HepG2 (cell line): ENCODE results near the gene TLN1. TPM values are rescaled to one million over a fixed set of nuclear protein-coding genes. Genes with fewer than 3 reads are reported as not detected.

Source experiments
- ARID5B ChIP-seq: IDR thresholded peaks from 2 replicates; pipeline ENCODE4 v1.4.0; 2020; ENCODE audit warnings: mild to moderate bottlenecking, missing genetic modification reagents
- CEBPB ChIP-seq: IDR thresholded peaks from 2 replicates; pipeline ENCODE4 v1.6.1; 2011; ENCODE audit warnings: low read depth, low read length, improper control_type of control experiment, borderline replicate concordance
- DRAP1 ChIP-seq: IDR thresholded peaks from 2 replicates; pipeline ENCODE4 v1.6.1; 2016; ENCODE audit warnings: missing genetic modification reagents, missing compliant biosample characterization
- FOSL2 ChIP-seq: sonication (generic); formaldehyde crosslinking; IDR thresholded peaks from 2 replicates; pipeline ENCODE4 v1.4.0; 2020; ENCODE audit warnings: missing genetic modification reagents
- IRF2 ChIP-seq: IDR thresholded peaks from 2 replicates; pipeline ENCODE4 v1.6.1; 2018; ENCODE audit warnings: missing genetic modification reagents, missing compliant biosample characterization
- KDM6A ChIP-seq: IDR thresholded peaks from 2 replicates; pipeline ENCODE4 v1.6.1; 2016; ENCODE audit warnings: low read depth
- MAFF ChIP-seq: IDR thresholded peaks from 2 replicates; pipeline ENCODE4 v1.6.1; 2011; ENCODE audit warnings: low read depth, low read length, improper control_type of control experiment
- NFKB2 ChIP-seq: sonication (generic); formaldehyde crosslinking; IDR thresholded peaks from 2 replicates; pipeline ENCODE4 v1.4.0; 2020; ENCODE audit warnings: missing genetic modification reagents, borderline replicate concordance
- NR2C2 ChIP-seq: sonication (generic); formaldehyde crosslinking; IDR thresholded peaks from 2 replicates; pipeline ENCODE4 v1.4.0; 2020; ENCODE audit warnings: missing genetic modification reagents, mild to moderate bottlenecking, moderate library complexity, borderline replicate concordance
- PLRG1 ChIP-seq: fragments of 450-650 bp; conservative IDR thresholded peaks from 2 replicates; pipeline ENCODE4 v1.6.1; 2016
- RFX5 ChIP-seq: IDR thresholded peaks from 2 replicates; pipeline ENCODE4 v1.6.1; 2011; ENCODE audit warnings: low read depth, low read length, improper control_type of control experiment
- SOX6 ChIP-seq, 2 experiments: fragments of 450-650 bp in 1 of 2; sonication (generic) in 1 of 2; formaldehyde crosslinking in 1 of 2; IDR thresholded peaks; 2 replicates each; pipeline versions ENCODE4 v1.4.0 to v1.6.1; 2017 to 2020; ENCODE audit warnings: antibody characterized with exemption in 1 of 2, mild to moderate bottlenecking in 1 of 2, missing genetic modification reagents in 1 of 2
- SSRP1 ChIP-seq: IDR thresholded peaks from 2 replicates; pipeline ENCODE4 v1.6.1; 2016; ENCODE audit warnings: control low read depth
- THAP11 ChIP-seq: IDR thresholded peaks from 2 replicates; pipeline ENCODE4 v1.6.1; 2016; ENCODE audit warnings: missing biosample characterization, missing genetic modification reagents
- YEATS4 ChIP-seq: sonication (generic); formaldehyde crosslinking; IDR thresholded peaks from 2 replicates; pipeline ENCODE4 v1.4.0; 2020; ENCODE audit warnings: missing genetic modification reagents, borderline replicate concordance
- ZNF142 ChIP-seq: sonication (generic); formaldehyde crosslinking; IDR thresholded peaks from 2 replicates; pipeline ENCODE4 v1.4.0; 2020; ENCODE audit warnings: missing genetic modification reagents
- ZNF225 ChIP-seq: sonication (generic); formaldehyde crosslinking; IDR thresholded peaks from 2 replicates; pipeline ENCODE4 v1.4.0; 2020; ENCODE audit warnings: mild to moderate bottlenecking, missing genetic modification reagents
- ZNF414 ChIP-seq: sonication (generic); formaldehyde crosslinking; IDR thresholded peaks from 2 replicates; pipeline ENCODE4 v1.5.0; 2020; ENCODE audit warnings: missing genetic modification reagents
- ZNF549 ChIP-seq: sonication (generic); formaldehyde crosslinking; IDR thresholded peaks from 2 replicates; pipeline ENCODE4 v1.5.0; 2020; ENCODE audit warnings: missing genetic modification reagents
- ZNF792 ChIP-seq: IDR thresholded peaks from 2 replicates; pipeline ENCODE4 v1.6.1; 2016
- polyA plus RNA-seq, 8 experiments: library from polyadenylated mRNA; depleted of rRNA in 3 of 8; stranded (reverse) in 7 of 8; unstranded in 1 of 8; fragments of >200 nt; fragmentation: Illumina TruSeq in 4 of 8; extraction: Trizol in 4 of 8; gene quantifications; 2 replicates each; pipeline versions ENCODE4 v1.2.1 to v1.2.3, GENCODE V29; 2011 to 2016; ENCODE audit warnings: low read depth in 4 of 8, missing spikeins in 1 of 8, mixed read lengths in 1 of 8; ENCODE audit not compliant: insufficient read depth in 1 of 8
- total RNA-seq, 5 experiments: library from RNA; depleted of rRNA; stranded (reverse); fragments of >200 nt; fragmentation: Illumina TruSeq; extraction: Trizol; gene quantifications; 2 replicates each; pipeline ENCODE4 v1.2.3, GENCODE V29; 2016; ENCODE audit warnings: low read depth in 1 of 5

The TLN1 gene
- total and polyA plus RNA-seq, 2 of the 13 experiments (the other 11 are each of a cell fraction or from before 2014, with no cell fraction given) = 35.2 to 51.8 TPM

GRCh38 chr9:35651956-35652828, 79.8 kb downstream of the TLN1 start (continued):
- peak; percentile 36; the same call in 1 of the 2 replicates for TF ChIP-seq ARID5B
- peak; percentile 59; the same call in 1 of the 2 replicates for TF ChIP-seq THAP11
- no peak for TF ChIP-seq KDM6A
- no peak for TF ChIP-seq ZNF225 (CRISPR knock-in tag)
- peak; percentile 88 for TF ChIP-seq FOSL2 (CRISPR knock-in tag)
- TF ChIP-seq IRF2 (CRISPR knock-in tag) = peak; percentile 44; the same call in 1 of the 2 replicates
- peak; percentile 37; the same call in 1 of the 2 replicates for TF ChIP-seq SSRP1 (CRISPR knock-in tag)
- peak; percentile 94 for TF ChIP-seq CEBPB
- TF ChIP-seq ZNF549 (CRISPR knock-in tag) = no peak
- no peak for TF ChIP-seq NR2C2 (CRISPR knock-in tag)
- TF ChIP-seq ZNF414 (CRISPR knock-in tag) = no peak
- 0 out of 2 replicates have a peak, but pooled peaks have one; percentile 40 for TF ChIP-seq RFX5
- no peak for TF ChIP-seq YEATS4 (CRISPR knock-in tag)
- TF ChIP-seq SOX6 (IDR thresholded peaks at IDR 0.05) = no peak
- TF ChIP-seq SOX6 (CRISPR knock-in tag; IDR thresholded peaks at IDR 0.05) = 0 out of 2 replicates have a peak, but pooled peaks have one; percentile 33
- TF ChIP-seq MAFF = peak; percentile 99
- no peak for TF ChIP-seq ZNF142 (CRISPR knock-in tag)
- TF ChIP-seq NFKB2 (CRISPR knock-in tag) = no peak
- no peak for TF ChIP-seq PLRG1
- no peak for TF ChIP-seq DRAP1 (CRISPR knock-in tag)
- TF ChIP-seq ZNF792 (CRISPR knock-in tag) = no peak
